HS-27A (cell line): ENCODE measurements around the gene OR51G2.
"Not testable (repeated sequence)": the region's sequence is repeated elsewhere in the genome, so short reads cannot be mapped to it uniquely, and the experiment has no call there.

ENCODE experiments used
- DNase-seq: peaks from one replicate; pipeline ENCODE4 v3.0.0-alpha.2; 2012; ENCODE audit warnings: low read depth, missing footprints

Gene OR51G2, protein sequence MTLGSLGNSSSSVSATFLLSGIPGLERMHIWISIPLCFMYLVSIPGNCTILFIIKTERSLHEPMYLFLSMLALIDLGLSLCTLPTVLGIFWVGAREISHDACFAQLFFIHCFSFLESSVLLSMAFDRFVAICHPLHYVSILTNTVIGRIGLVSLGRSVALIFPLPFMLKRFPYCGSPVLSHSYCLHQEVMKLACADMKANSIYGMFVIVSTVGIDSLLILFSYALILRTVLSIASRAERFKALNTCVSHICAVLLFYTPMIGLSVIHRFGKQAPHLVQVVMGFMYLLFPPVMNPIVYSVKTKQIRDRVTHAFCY

DNA sequence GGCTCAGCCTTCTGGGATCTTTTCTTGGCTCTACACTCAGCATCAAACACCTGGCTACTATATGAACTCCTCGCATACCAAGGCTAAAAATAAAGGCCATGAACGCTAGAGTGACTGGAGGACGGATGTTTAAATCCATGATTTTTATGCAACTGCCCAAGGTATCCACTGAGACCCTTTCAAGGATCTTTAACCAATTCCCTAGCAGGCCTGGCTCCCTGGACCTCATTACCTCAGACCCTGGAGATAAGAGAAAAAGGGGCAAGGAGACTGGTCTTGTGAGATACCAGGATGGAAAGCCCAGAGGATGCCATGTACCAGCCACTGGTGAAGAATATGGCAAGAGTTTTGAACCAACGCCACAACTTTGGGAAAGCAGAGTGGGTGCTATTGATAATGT is at the start of gene OR51G2:
Gene OR51G2 (minus strand): TSS at position 101 of the 400 bp plus-strand sequence. CDS start 3,687 bp downstream, outside the sequence.
- DNase-seq, result no peak

DNA sequence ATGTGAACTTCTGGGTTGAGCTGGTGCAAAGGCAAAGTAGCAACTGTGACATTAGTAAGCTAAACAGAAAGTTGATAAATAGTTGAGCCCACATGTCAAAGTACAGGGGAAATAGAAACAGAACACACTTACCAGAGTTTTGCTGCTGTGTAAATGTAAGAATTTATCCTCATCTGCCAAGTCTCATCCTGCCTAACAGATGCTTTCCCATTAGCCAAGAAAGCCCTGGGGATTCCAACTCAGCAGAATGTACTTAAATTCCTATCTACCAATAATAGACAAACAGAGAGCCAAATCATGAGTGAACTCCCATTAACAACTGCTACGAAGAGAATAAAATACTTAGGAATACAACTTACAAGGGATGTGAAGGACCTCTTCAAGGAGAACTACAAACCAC is 43.7 kb upstream of the OR51G2 start:
- DNase-seq, result no peak

DNA sequence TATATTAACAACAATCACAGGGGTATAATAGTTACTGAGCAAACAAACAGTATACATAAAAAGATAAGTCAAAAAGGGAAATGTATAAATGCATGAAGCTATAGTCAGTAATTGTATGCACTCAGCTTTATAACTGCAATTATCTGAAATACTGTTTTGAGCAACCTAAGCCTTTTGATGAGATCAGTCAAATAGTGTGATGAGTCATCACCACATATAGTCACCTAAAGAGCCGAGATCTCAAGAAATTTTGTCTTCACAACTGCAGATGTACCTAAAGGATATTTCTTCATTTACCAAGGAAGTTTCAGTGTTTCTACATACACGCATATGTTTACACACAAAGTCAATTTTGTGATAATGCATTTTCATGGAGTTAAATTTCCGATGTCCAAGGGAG is 41.7 kb upstream of the OR51G2 start:
- DNase-seq, result no peak

DNA sequence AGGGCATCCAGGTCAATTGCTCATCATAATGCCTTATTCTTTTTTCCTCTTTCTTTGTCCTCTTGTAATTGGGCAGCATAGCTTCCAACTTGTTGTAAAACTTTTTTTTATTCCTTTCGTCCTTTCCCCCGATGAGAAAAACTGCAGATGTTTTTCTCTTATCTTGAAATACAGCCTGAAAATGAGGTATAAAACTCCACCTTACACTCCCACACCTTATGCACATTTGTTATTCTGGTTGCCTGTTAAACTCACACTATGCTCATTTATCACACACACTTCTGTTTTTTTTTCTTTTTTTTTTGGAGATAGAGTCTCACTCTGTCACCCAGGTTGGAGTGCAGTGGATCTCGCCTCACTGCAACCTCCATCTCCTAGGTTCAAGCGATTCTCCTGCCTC is 38.2 kb upstream of the OR51G2 start:
- DNase-seq, result no peak

DNA sequence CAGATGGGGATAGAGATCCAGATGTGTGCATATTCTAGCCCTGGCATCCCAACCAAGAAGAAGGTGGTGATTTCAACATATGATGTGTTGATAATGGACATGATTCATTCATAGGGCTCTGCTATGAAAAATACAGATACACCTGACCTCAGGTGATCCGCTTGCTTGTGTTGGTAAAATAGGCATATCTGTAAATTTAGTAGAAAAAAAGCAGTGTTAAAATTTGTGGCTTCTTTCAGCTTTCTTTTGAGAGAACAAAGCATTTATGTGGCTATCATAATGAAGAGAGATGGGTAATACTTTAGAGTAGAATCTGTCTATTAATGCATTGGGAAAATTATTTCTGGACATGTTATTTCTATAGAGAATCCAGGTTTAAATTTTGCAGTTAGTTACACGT is 36.5 kb upstream of the OR51G2 start, which contains the start of gene OR51A2:
Gene OR51A2 (minus strand): TSS at position 101 of the 400 bp plus-strand sequence. CDS start 0 bp downstream, at position 101.
- not testable (repeated sequence) for DNase-seq

DNA sequence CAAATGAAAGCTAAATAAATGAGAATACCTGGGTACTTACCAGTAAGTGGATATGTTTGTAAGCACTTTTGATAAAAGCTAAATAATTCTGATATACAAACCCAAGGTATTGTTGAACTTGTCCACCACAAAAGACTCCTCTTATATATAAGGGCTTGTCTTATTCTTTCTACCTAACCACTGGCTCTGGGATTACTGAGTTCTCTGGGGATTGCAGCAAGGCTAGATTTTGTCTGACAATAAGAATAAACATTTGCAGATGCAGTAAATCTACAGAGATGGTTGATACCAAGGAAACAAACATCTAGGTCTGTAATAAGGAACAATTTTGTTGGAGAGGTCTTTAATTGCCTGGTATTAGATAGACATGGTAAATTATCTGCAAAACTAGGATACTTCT is 28.4 kb upstream of the OR51G2 start, which contains the start of gene OR51A4:
Gene OR51A4 (minus strand): TSS at position 101 of the 400 bp plus-strand sequence. CDS start 505 bp downstream, outside the sequence.
- no peak for DNase-seq

DNA sequence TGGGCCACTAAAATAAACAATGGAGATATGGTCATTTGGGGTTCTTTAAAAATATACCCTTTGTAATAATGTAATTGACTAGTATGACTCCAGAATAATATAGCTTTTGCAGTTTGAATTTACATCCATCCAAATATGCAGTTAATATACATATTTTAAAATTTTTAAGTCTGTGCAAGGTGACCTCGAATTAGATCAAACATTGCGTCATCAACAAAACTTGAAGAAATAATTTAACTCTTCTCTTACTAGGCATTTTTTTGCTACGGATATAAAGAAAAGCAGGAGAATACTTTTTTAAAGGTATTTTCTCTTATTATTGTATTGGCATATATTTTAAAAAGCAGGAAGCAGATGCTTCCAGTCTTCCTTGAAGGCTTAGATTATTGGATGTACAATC is 17.6 kb upstream of the OR51G2 start:
- DNase-seq, result no peak

DNA sequence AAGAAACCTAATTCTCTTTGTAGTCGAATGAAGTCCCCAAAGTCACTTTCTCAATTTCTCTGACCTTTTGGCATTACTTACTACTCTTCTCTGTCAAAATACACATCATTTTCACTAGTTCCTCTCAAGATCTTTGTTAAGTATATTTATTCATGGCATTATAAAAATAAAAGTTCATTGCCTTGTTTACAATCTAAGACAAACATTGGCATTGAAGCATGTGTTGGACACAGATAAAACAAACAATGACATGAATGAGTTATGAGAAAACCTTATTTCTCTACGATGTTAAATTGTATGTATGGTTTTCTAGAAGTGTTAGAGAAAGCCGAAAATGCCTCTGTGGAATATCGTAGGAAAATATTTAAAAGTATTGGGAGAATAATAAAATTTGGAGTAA is 13.6 kb upstream of the OR51G2 start:
- DNase-seq, result no peak

DNA sequence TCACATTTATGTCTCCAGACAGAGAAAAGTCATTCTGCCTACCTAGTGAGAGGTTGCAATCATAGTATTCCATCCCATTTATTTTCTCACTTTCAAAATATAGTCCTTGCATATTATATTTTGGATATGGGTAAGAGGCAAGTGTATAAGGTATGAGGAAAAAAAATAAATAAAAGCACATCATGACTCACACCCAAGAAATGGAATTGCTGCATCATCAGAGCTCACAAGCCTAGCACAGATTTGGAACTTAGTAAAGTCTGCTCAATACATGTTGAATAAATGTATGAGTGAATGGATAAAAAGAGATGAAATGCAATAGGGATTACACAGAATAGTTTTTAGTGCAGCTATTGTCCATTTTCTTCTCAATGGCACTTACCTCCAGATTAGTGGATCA is 7.5 kb upstream of the OR51G2 start:
- no peak for DNase-seq

DNA sequence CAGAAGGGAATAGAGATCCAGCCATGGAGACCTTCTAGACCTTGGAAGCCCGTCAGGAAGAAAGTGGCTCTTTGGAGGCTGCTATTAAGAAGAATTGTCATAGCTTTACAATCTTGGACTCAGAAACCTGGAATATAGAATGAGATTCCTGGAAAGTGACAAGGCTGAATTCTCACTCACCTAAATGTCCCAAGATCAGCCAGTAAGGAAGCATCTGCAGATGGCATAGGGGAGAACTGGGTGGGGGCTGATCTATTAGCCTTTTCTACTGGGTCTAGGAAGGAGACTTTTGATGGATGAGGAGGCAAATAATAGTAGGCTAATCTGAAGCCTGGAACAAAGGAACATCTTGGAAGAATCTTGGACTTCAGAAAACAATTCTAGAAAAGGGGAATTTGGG is 5.1 kb upstream of the OR51G2 start, which contains the start of gene OR51G1:
Gene OR51G1 (minus strand): TSS at position 101 of the 400 bp plus-strand sequence. CDS start 0 bp downstream, at position 101.
- no peak for DNase-seq

DNA sequence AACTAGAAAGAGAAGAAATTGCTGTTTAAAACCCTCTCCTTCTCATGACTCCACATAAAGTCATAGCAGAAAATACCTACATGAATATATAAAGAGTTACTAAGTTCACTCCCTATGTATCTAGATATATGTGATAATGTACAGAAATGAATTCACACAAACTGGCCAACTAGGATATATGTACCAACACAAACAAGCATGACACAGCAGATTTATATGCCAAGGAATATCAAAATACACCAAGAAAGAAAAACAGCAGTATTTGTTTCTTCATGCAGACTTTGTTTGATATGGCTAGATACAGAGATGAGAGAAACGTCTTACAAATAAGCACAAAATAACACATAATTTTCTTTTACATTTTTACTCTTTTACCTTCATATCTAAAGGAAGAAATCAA is 3.2 kb upstream of the OR51G2 start:
- DNase-seq, result no peak

DNA sequence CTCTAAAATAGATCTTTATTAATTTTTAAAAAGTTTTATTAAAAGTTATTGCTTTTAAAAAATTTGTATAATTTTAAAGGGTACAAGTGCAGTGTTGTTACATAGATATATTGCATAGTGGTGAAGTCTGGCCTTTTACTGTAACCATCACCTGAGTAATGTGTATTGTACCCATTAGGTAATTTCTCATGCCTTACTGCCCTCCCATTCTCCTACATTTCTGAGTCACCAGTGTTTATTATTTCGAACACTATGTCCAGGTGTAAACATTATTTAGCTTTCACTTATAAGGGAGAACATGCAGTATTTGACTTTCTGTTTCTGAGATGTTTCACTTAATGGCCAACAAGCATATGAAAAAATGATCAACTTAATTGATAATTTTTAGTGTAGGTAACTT is 2.6 kb upstream of the OR51G2 start:
- DNase-seq, result no peak

DNA sequence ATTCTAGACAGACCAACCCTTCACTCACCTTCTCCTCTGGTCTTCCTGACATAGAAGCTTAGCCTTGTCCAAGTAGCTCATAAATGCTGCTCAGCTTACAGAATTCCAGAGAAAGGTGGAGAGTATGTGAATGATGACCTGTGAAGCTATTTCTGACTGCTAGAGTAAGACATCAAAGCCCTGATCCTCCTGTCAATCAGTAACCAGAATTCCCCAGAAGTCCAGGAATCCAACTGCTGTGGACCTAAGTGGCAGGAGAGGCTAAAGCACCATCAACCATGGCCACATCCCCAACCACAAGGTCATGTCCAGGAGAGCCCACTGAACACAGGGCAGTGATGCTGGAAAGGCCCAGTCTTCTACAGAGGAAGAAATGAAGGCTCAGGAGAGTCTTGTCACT is 2.6 kb downstream of the OR51G2 start:
- no peak for DNase-seq

DNA sequence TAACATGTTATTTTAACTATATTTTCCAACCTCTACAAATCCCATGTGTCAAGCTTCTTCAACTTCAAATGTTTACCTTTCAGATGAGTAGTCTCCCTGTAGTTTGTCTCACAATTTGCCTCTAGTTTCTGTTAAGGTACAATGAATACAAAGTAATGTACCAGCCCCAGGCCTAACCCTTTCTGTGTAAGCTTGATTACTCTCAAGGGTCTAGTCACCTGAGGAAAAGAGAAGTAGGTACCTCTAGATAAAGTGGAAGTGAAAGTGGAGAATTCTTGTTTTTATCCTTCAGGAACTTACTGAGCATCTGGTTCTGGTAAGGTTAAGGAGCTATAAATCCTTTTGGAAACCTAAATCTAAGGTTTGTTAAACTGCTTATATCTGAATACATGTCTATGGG is 15.7 kb downstream of the OR51G2 start, which contains the start of gene OR51A7:
Gene OR51A7 (plus strand): TSS at position 300 of the 400 bp plus-strand sequence. CDS start 3,587 bp downstream, outside the sequence.
- DNase-seq, result no peak

DNA sequence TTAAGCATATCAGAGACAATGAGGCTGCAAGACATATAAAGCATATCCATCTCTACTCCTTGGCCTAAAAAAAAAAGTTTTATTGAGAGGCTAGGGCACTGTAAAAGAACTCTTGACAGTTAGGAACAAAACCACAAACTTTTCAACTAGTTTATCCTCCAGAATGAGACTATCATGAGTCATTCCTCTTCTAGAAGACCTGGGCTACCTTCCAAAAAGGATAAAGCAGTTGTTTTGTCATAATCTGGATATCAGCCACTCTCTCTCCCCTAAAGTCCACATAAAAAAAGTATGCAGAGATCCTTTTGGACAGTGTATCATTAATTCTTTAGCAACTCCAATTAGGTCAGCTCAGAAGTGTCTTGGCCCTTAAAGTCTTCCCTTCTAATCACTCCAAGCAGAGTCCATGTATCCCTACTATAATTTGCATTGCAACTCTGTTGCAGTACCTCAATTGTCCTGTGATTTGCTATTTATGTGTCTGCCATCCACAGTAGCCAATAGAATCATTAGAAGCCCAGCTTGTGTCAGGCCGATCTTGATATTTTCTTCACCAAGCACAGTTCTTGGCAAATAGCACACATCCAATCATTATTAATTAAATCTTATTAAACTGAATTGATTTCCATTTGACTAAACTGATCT is 27.0 kb downstream of the OR51G2 start:
- DNase-seq, result peak; percentile 84

DNA sequence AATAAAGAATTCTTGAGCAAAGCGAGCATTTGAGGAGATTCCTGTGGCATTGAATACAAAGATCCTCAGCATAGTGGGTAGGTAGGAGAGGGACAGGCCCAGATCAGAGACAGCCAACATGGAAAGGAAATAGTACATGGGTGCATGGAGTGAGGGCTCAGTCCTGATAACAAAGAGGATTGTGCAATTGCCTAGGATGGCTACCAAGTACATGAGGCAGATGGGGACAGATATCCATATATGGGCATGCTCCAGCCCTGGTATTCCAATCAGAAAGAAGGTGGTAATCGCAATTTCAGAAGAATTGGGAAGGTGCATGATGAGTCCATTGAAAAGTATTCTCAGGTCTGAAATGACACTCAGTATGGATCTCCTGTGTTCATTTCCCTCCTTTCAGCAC is 28.9 kb downstream of the OR51G2 start:
- DNase-seq, result no peak

DNA sequence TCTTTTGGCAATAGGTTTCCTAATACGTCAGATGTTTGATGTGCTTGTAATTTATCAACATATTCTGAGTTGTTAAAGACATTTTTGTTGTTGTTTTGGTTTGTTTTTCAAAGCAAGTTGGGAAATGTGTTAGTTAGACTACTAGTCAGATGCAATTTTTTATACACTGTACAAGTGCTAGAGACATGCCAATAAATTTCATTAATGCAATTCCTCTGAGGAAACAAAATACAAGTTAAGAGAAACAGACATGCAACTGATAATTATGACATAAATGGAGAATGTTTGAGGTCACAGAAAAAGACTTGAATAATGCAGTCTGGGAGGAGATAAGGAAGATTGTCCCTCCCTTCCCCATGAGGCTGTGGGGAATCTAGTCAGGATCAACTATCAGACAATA is 31.6 kb downstream of the OR51G2 start:
- no peak for DNase-seq

DNA sequence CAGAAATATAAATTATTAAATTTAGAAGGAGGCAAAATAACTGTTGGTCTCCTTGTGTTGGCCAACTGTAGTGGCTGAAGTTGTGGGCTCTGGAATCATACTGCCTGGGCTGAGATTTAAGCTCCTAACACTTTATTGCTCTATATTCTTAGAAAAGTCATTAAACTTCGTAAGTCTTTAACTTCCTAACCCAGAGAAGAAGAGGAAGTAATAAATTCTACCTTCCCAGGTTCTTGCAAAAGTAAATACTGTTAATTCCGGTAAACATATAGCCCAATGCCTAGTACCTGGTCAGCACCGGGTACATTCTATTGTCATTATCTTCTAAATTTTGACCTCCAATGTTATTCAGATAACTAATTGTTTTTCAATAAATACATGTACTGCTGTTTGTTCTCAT is 33.0 kb downstream of the OR51G2 start:
- no peak for DNase-seq

DNA sequence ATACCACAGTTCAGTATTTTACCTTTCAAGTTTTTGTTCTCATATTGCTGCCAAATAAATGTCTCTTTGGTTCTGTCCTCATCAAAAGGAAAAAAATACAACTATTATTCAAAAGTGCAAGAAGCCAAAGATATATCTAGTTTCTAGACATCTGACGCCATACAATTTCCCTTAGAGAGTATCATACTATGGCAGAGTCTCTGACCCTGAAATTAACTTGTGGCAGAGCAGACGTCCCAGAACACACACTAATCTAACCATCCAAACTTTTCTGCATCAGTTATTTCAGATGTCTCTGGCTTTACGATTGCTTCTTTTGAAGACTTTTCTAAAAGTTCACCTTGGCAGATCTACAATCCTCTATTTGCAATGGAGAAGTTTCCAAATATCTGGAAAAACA is 34.8 kb downstream of the OR51G2 start:
- DNase-seq, result no peak

DNA sequence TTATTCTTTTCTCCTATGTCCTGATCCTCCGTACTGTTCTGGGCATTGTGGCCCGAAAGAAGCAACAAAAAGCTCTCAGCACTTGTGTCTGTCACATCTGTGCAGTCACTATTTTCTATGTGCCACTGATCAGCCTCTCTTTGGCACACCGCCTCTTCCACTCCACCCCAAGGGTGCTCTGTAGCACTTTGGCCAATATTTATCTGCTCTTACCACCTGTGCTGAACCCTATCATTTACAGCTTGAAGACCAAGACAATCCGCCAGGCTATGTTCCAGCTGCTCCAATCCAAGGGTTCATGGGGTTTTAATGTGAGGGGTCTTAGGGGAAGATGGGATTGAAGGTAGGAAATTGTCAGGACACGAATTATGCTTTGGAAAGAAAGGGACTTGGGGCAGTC is 36.6 kb downstream of the OR51G2 start:
- no peak for DNase-seq

DNA sequence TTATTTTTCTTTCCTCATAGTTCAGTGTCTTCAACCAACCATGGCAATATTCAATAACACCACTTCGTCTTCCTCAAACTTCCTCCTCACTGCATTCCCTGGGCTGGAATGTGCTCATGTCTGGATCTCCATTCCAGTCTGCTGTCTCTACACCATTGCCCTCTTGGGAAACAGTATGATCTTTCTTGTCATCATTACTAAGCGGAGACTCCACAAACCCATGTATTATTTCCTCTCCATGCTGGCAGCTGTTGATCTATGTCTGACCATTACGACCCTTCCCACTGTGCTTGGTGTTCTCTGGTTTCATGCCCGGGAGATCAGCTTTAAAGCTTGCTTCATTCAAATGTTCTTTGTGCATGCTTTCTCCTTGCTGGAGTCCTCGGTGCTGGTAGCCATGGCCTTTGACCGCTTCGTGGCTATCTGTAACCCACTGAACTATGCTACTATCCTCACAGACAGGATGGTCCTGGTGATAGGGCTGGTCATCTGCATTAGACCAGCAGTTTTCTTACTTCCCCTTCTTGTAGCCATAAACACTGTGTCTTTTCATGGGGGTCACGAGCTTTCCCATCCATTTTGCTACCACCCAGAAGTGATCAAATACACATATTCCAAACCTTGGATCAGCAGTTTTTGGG is 37.2 kb downstream of the OR51G2 start, which contains the start of gene OR51T1:
Gene OR51T1 (plus strand): TSS at position 41 of the 641 bp plus-strand sequence. CDS start 0 bp downstream, at position 41.
- no peak for DNase-seq

DNA sequence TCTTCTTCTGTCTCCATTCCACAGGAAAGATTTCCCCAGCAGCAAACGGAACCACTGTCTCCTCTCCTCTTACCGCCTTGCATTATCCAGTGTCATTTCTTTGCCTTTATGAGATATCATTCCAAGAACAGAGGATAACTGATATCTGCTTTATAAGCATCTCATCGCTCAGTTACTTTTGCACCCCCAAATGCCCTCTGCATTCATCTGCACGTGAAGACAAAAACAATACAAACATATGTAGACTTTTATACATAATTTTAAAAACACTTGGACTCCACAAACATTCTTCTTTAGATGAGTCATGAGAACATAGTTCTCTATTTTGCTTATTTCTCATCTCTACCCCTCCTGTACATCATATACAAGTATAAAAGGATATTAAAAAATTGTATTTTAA is 38.0 kb downstream of the OR51G2 start:
- DNase-seq, result no peak

DNA sequence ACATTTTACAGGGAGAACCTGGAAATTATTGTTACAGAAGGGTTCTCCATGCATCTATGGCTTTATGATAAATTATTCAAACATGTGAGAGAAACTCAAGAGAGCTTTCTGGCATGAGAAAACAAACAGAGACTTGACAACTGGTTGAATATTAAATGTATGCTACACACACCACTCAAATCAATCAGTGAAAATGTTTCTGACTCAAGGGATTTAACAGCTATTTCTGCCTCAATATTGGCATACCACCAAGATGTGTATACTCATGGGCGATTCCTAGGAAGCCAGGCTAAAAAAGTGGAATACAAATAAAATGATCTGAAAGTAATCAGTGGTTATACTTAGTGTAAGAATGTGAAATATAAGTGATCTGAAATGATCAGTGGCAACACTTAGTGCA is 53.3 kb downstream of the OR51G2 start:
- no peak for DNase-seq
